ENCODE data around the gene PSMG3. TPM values are rescaled to one million over a fixed set of nuclear protein-coding genes. Genes with fewer than 3 reads are reported as not detected.

The PSMG3 gene
- total and polyA plus RNA-seq, 4 donors, result 14.1 to 45.2 (median 30.9) TPM

- 65 to 75% methylated on average over 16 to 19 of the region's 19 CpGs for WGBS, 2 donors
- intact Hi-C loops (cut with DNase I), result no loop called here
- H3K4me3 ChIP-seq (ENCODE audit: low read length in 2 of 2), result no peak overlapping the region
- no peak for ATAC-seq (ENCODE audit: low FRiP score)
- no peaks in the 10 kb centered on the region for H3K27me3 ChIP-seq (ENCODE audit: control insufficient read depth in 1 of 2, insufficient read depth in 2 of 2, low read length in 1 of 2)
- no peak for DNase-seq
- H3K4me1 ChIP-seq (ENCODE audit: control insufficient read depth in 1 of 2, insufficient read depth in 2 of 2, low read length in 2 of 2), result no peaks in the 10 kb centered on the region
- no peak overlapping the region for H3K27ac ChIP-seq (ENCODE audit: low read depth in 1 of 2, low read length in 2 of 2)
- H3K36me3 ChIP-seq (ENCODE audit: control insufficient read depth in 1 of 2, insufficient read depth in 2 of 2, low read length in 1 of 2), result no peaks in the 10 kb centered on the region
- H3K9me3 ChIP-seq (ENCODE audit: control insufficient read depth, low read length), result peaks cover 9% of the 10 kb centered on the region
Observed at GRCh38 chr7:1593091-1593866, 23.4 kb upstream of the PSMG3 start.

DNA sequence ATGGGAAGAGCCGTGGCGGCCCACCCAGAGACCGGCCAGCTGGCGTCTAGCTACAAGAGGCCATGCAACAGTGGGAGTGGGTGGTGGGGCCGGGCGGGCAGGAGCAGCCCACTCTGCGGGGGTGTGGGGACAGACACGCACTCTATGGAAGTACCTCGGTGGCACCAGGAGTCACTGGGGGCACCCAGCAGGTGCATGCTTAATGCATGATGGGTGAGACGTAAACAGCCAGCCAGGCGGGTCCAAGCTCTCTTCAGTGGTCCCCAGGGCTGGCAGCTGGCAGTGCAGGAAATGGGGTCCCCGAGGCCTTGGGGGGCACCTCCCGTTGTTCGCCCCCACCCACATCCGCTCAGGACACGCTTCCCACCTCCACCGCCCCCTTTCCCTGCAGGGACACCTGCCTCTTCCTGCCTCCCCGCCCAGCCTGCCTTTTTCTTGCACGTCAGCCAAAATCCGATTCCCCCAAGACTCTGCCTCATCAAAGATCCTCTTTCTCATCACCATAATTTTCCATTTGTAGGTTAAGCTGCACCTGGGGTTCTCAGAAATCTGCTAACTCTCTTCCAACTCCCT is 22.6 kb upstream of the PSMG3 start:
- H3K4me1 ChIP-seq (ENCODE audit: control insufficient read depth in 1 of 2, insufficient read depth in 2 of 2, low read length in 2 of 2), result no peaks in the 10 kb centered on the region

GRCh38 chr7:1591876-1592275 is 22.0 kb upstream of the PSMG3 start:
- no peak overlapping the region for H3K27ac ChIP-seq (ENCODE audit: low read depth in 1 of 2, low read length in 2 of 2)
- H3K36me3 ChIP-seq (ENCODE audit: control insufficient read depth in 1 of 2, insufficient read depth in 2 of 2, low read length in 1 of 2), result no peaks in the 10 kb centered on the region
- WGBS, 2 donors, result 14 to 18% methylated on average over 15 of the region's 15 CpGs
- H3K27me3 ChIP-seq (ENCODE audit: control insufficient read depth in 1 of 2, insufficient read depth in 2 of 2, low read length in 1 of 2), result no peaks in the 10 kb centered on the region
- H3K4me1 ChIP-seq (ENCODE audit: control insufficient read depth in 1 of 2, insufficient read depth in 2 of 2, low read length in 2 of 2), result no peaks in the 10 kb centered on the region
- no peak for DNase-seq
- intact Hi-C loops (cut with DNase I), result no loop called here
- no peak overlapping the region for H3K4me3 ChIP-seq (ENCODE audit: low read length in 2 of 2)
- H3K9me3 ChIP-seq (ENCODE audit: control insufficient read depth, low read length), result peaks cover 9% of the 10 kb centered on the region
- ATAC-seq (ENCODE audit: low FRiP score), result no peak

More for the DNA sequence above, 22.6 kb upstream of the PSMG3 start:
- H3K27me3 ChIP-seq (ENCODE audit: control insufficient read depth in 1 of 2, insufficient read depth in 2 of 2, low read length in 1 of 2), result no peaks in the 10 kb centered on the region
- H3K27ac ChIP-seq (ENCODE audit: low read depth in 1 of 2, low read length in 2 of 2), result no peak overlapping the region
- no peaks in the 10 kb centered on the region for H3K36me3 ChIP-seq (ENCODE audit: control insufficient read depth in 1 of 2, insufficient read depth in 2 of 2, low read length in 1 of 2)
- H3K4me3 ChIP-seq (ENCODE audit: low read length in 2 of 2), result no peak overlapping the region
- 58 to 64% methylated on average over 15 to 20 of the region's 20 CpGs for WGBS, 2 donors
- peaks cover 9% of the 10 kb centered on the region for H3K9me3 ChIP-seq (ENCODE audit: control insufficient read depth, low read length)
- ATAC-seq (ENCODE audit: low FRiP score) (no peak), DNase-seq (no peak)
- intact Hi-C loops (cut with DNase I), result no loop called here

DNA sequence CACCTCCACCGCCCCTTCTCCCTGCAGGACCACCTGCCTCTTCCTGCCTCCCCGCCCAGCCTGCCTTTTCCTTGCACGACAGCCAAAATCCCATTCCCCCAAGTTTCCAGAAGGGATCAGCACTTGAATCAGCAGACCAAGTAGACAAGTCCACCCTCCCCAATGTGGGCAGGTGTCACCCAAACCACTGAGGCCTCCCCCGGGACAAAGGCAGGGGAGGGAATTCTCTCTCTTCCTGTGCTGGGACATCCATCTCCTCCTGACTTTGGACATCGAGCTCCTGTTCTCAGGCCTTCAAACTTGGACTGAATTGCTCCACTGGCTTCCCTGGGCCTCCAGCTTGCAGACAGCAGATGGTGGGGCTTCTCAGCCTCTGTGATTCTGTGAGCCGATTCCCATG is 21.6 kb upstream of the PSMG3 start:
- 53 to 54% methylated on average over 6 of the region's 6 CpGs for WGBS, 2 donors

DNA sequence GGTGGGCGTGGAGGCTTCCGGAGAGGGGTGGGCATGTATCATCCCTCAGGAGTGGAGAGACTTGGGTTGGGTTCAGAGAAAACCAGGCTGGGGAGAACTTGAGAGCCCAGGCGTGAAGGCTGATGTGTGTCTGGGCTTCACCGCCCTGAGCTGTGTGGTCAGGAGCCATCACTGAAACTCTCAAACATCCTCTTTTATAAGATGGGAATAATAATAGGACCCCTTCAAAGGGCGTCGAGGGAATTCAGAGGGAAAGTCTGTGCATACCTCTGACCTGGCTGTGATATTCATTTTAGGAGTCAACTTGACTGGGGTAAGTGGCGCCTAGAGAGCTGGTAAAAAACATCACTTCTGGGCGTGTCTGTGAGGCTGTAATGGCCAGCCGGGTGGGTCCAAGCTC is 21.1 kb upstream of the PSMG3 start:
- DNase-seq (no peak), ATAC-seq (ENCODE audit: low FRiP score) (no peak)
- 62 to 65% methylated on average over 9 of the region's 9 CpGs for WGBS, 2 donors
- Histone ChIP-seq H3K4me1 (ENCODE audit: control insufficient read depth in 1 of 2, insufficient read depth in 2 of 2, low read length in 2 of 2) (no peaks in the 10 kb centered on the region), H3K27ac (ENCODE audit: low read depth in 1 of 2, low read length in 2 of 2) (no peak overlapping the region), H3K27me3 (ENCODE audit: control insufficient read depth in 1 of 2, insufficient read depth in 2 of 2, low read length in 1 of 2) (no peaks in the 10 kb centered on the region), H3K4me3 (ENCODE audit: low read length in 2 of 2) (no peak overlapping the region), H3K36me3 (ENCODE audit: control insufficient read depth in 1 of 2, insufficient read depth in 2 of 2, low read length in 1 of 2) (no peaks in the 10 kb centered on the region), H3K9me3 (ENCODE audit: control insufficient read depth, low read length) (peaks cover 9% of the 10 kb centered on the region)
- intact Hi-C loops (cut with DNase I), result no loop called here

More for the DNA sequence above, 21.6 kb upstream of the PSMG3 start:
- H3K27ac ChIP-seq (ENCODE audit: low read depth in 1 of 2, low read length in 2 of 2), result no peak overlapping the region
- no peaks in the 10 kb centered on the region for H3K4me1 ChIP-seq (ENCODE audit: control insufficient read depth in 1 of 2, insufficient read depth in 2 of 2, low read length in 2 of 2)
- H3K27me3 ChIP-seq (ENCODE audit: control insufficient read depth in 1 of 2, insufficient read depth in 2 of 2, low read length in 1 of 2), result no peaks in the 10 kb centered on the region
- intact Hi-C loops (cut with DNase I), result no loop called here
- DNase-seq (no peak), ATAC-seq (ENCODE audit: low FRiP score) (no peak)
- no peak overlapping the region for H3K4me3 ChIP-seq (ENCODE audit: low read length in 2 of 2)
- H3K36me3 ChIP-seq (ENCODE audit: control insufficient read depth in 1 of 2, insufficient read depth in 2 of 2, low read length in 1 of 2), result no peaks in the 10 kb centered on the region
- H3K9me3 ChIP-seq (ENCODE audit: control insufficient read depth, low read length), result peaks cover 9% of the 10 kb centered on the region

DNA sequence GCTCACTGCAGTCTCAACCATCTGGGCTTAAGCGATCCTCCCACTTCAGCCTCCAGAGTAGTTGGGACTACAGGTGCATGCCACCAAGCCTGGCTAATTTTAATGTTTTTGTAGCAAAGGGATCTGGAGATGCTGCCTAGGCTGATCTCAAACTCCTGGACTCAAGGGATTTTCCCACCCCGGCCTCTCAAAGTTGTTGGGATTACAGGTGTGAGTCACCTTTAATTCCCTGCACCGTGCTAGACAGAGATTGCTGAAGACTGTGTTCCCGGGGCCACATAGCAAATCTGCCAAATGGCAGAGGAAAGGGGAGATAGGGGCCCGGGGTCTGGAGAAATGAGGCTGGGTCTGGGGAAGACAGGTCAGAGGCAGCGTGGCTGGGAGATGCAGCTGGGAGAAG is 20.6 kb upstream of the PSMG3 start:
- ATAC-seq (ENCODE audit: low FRiP score) (no peak), DNase-seq (no peak)
- Histone ChIP-seq H3K27ac (ENCODE audit: low read depth in 1 of 2, low read length in 2 of 2) (no peak overlapping the region), H3K4me1 (ENCODE audit: control insufficient read depth in 1 of 2, insufficient read depth in 2 of 2, low read length in 2 of 2) (no peaks in the 10 kb centered on the region), H3K36me3 (ENCODE audit: control insufficient read depth in 1 of 2, insufficient read depth in 2 of 2, low read length in 1 of 2) (no peaks in the 10 kb centered on the region), H3K4me3 (ENCODE audit: low read length in 2 of 2) (no peak overlapping the region), H3K27me3 (ENCODE audit: control insufficient read depth in 1 of 2, insufficient read depth in 2 of 2, low read length in 1 of 2) (no peaks in the 10 kb centered on the region), H3K9me3 (ENCODE audit: control insufficient read depth, low read length) (peaks cover 9% of the 10 kb centered on the region)
- WGBS, 2 donors, result 62 to 71% methylated on average over 6 of the region's 6 CpGs
- intact Hi-C loops (cut with DNase I), result no loop called here

- Histone ChIP-seq H3K36me3 (ENCODE audit: control insufficient read depth in 1 of 2, insufficient read depth in 2 of 2, low read length in 1 of 2) (no peaks in the 10 kb centered on the region), H3K27me3 (ENCODE audit: control insufficient read depth in 1 of 2, insufficient read depth in 2 of 2, low read length in 1 of 2) (no peaks in the 10 kb centered on the region), H3K4me3 (ENCODE audit: low read length in 2 of 2) (no peak overlapping the region), H3K4me1 (ENCODE audit: control insufficient read depth in 1 of 2, insufficient read depth in 2 of 2, low read length in 2 of 2) (no peaks in the 10 kb centered on the region), H3K9me3 (ENCODE audit: control insufficient read depth, low read length) (peaks cover 9% of the 10 kb centered on the region), H3K27ac (ENCODE audit: low read depth in 1 of 2, low read length in 2 of 2) (no peak overlapping the region)
- WGBS, 2 donors, result 95 to 100% methylated on average over 1 of the region's 1 CpG
- DNase-seq, result no peak
- no peak for ATAC-seq (ENCODE audit: low FRiP score)
- intact Hi-C loops (cut with DNase I), result no loop called here
Observed at GRCh38 chr7:1588978-1589377, 19.1 kb upstream of the PSMG3 start.

DNA sequence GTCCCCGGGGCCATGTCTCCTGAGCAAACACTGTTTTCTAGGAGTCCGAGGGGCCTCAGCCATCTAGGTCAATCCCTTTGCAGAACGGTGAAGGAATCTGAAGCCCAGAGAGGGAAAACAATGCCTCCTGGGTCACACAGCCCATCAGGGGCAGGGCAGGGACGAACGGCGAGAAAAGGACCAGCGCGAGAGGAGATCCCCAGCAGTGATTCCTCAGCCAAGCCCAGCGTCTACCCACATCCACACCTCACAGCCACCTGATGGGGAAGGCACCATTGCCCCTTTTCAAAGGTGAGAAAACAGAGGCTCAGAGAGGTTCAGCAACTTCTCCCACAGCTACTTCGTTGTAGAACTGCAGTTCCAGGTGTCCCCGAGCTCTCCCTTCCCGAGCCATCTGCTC is 17.9 kb upstream of the PSMG3 start:
- H3K4me3 ChIP-seq (ENCODE audit: low read length in 2 of 2), result no peak overlapping the region
- H3K4me1 ChIP-seq (ENCODE audit: control insufficient read depth in 1 of 2, insufficient read depth in 2 of 2, low read length in 2 of 2), result no peaks in the 10 kb centered on the region
- intact Hi-C loops (cut with DNase I), result no loop called here
- H3K27ac ChIP-seq (ENCODE audit: low read depth in 1 of 2, low read length in 2 of 2), result no peak overlapping the region
- no peaks in the 10 kb centered on the region for H3K36me3 ChIP-seq (ENCODE audit: control insufficient read depth in 1 of 2, insufficient read depth in 2 of 2, low read length in 1 of 2)
- no peaks in the 10 kb centered on the region for H3K27me3 ChIP-seq (ENCODE audit: control insufficient read depth in 1 of 2, insufficient read depth in 2 of 2, low read length in 1 of 2)
- ATAC-seq (ENCODE audit: low FRiP score), result no peak
- no peak for DNase-seq
- WGBS, 2 donors, result 83% methylated on average over 12 of the region's 12 CpGs
- peaks cover 9% of the 10 kb centered on the region for H3K9me3 ChIP-seq (ENCODE audit: control insufficient read depth, low read length)

Data from aorta (tissue), 5 donors.